NAMALWA (cell line): ENCODE results near the gene CCDC28B.
A peak's percentile ranks its signal among the peaks of the same experiment; 100 is the strongest.
"Not testable (repeated sequence)": the region's sequence is repeated elsewhere in the genome, so short reads cannot be mapped to it uniquely, and the experiment has no call there.

Experiments used
- DNase-seq: peaks from one replicate; pipeline ENCODE4 v3.0.0-alpha.2; 2015; ENCODE audit warnings: low spot score

The CCDC28B gene

GRCh38 chr1:32200226-32201010 is at the start of gene CCDC28B:
Gene CCDC28B, plus strand, starts transcription at chr1:32200595. Its CDS starts 1,341 bp downstream, at chr1:32201936.
- peak; percentile 78 for DNase-seq

GRCh38 chr1:32150847-32151246 is 49.5 kb upstream of the CCDC28B start:
- DNase-seq, result no peak

GRCh38 chr1:32151319-32151787 is 49.0 kb upstream of the CCDC28B start:
- no peak for DNase-seq

- DNase-seq, result no peak
These were observed 41.2 kb upstream of the CCDC28B start for GRCh38 chr1:32159189-32159588.

GRCh38 chr1:32163405-32163804 is 37.0 kb upstream of the CCDC28B start:
- no peak for DNase-seq

- not testable (repeated sequence) for DNase-seq
These were observed 34.8 kb upstream of the CCDC28B start for GRCh38 chr1:32165633-32166032.

- DNase-seq, result no peak
These were observed 29.4 kb upstream of the CCDC28B start for GRCh38 chr1:32170991-32171390.

- DNase-seq, result no peak
These were observed 27.7 kb upstream of the CCDC28B start for GRCh38 chr1:32172621-32173245.

GRCh38 chr1:32178380-32179192 is 21.8 kb upstream of the CCDC28B start:
- DNase-seq, result no peak

- no peak for DNase-seq
These were observed 21.3 kb upstream of the CCDC28B start for GRCh38 chr1:32179193-32179442.

GRCh38 chr1:32179443-32180185 is 20.8 kb upstream of the CCDC28B start, which contains the start of gene TXLNA:
Gene TXLNA, plus strand, starts transcription at chr1:32179675. Its CDS starts 671 bp downstream, at chr1:32180346.
- DNase-seq, result peak; percentile 89

- DNase-seq, result peak; percentile 49
These were observed 20.0 kb upstream of the CCDC28B start for GRCh38 chr1:32180186-32181060.

- DNase-seq, result no peak
These were observed 19.3 kb upstream of the CCDC28B start for GRCh38 chr1:32181065-32181464.

GRCh38 chr1:32181563-32181962 is 18.8 kb upstream of the CCDC28B start:
- DNase-seq, result no peak

- DNase-seq, result no peak
These were observed 18.3 kb upstream of the CCDC28B start for GRCh38 chr1:32182060-32182459.

- no peak for DNase-seq
These were observed 15.7 kb upstream of the CCDC28B start for GRCh38 chr1:32184650-32185049.

- DNase-seq, result no peak
These were observed 14.3 kb upstream of the CCDC28B start for GRCh38 chr1:32186077-32186476.

- no peak for DNase-seq
These were observed 13.9 kb upstream of the CCDC28B start for GRCh38 chr1:32186491-32186890.

GRCh38 chr1:32187850-32188249 is 12.5 kb upstream of the CCDC28B start:
- no peak for DNase-seq

- DNase-seq, result no peak
These were observed 8.0 kb upstream of the CCDC28B start for GRCh38 chr1:32192220-32192948.
